Body of pancreas (tissue), 4 donors: Measurements from ENCODE around the gene VPS35L. TPM values are rescaled to one million over a fixed set of nuclear protein-coding genes. Genes with fewer than 3 reads are reported as not detected.
"Not testable (repeated sequence)": the region's sequence is repeated elsewhere in the genome, so short reads cannot be mapped to it uniquely, and the experiment has no call there.

Source experiments
- ATAC-seq: fragments of 150-250 bp; one replicate; pipeline ENCODE4 v1.9.1; 2016
- DNase-seq, 4 donors: peaks; one replicate each; pipeline ENCODE4 v3.0.0-alpha.2; 2019
- H3K27ac ChIP-seq, 4 donors: fragments of 200-600 bp; sonication (generic); 1 replicate in 3 of 4; 2 replicates in 1 of 4; pipeline versions ENCODE4 v1.5.1 to v1.6.1; 2016 to 2019; ENCODE audit warnings: mild to moderate bottlenecking in 1 of 4, mixed read lengths in 1 of 4, moderate library complexity in 1 of 4
- H3K27me3 ChIP-seq, 2 donors: fragments of 200-600 bp; sonication (generic); one replicate each; pipeline ENCODE4 v1.6.0; 2016; ENCODE audit warnings: mild to moderate bottlenecking in 1 of 2
- H3K36me3 ChIP-seq, 2 donors: fragments of 200-600 bp; sonication (generic); replicated peaks in 1 of 2; 2 replicates each; pipeline ENCODE4 v1.5.1; 2016; ENCODE audit warnings: low read depth in 2 of 2; ENCODE audit not compliant: insufficient read depth in 1 of 2
- H3K4me1 ChIP-seq: fragments of 200-600 bp; sonication (generic); one replicate; pipeline ENCODE4 v1.6.0; 2016
- H3K4me3 ChIP-seq, 2 donors: fragments of 200-600 bp; sonication (generic); 1 replicate in 1 of 2; 2 replicates in 1 of 2; pipeline ENCODE4 v1.5.1; 2016 to 2019
- H3K9me3 ChIP-seq, 3 donors: fragments of 200-600 bp; sonication (generic); 1 replicate in 2 of 3; 2 replicates in 1 of 3; pipeline ENCODE4 v1.5.1; 2016
- CTCF ChIP-seq, 7 experiments: fragments of 450-650 bp in 4 of 7; fragments of 200-600 bp in 3 of 7; sonication (generic) in 3 of 7; IDR thresholded peaks; one replicate each; pipeline ENCODE4 v1.5.1; 2016 to 2019; ENCODE audit warnings: antibody characterized with exemption in 7 of 7
- POLR2A ChIP-seq, 3 donors: fragments of 450-650 bp; IDR thresholded peaks; one replicate each; pipeline ENCODE4 v1.6.1; 2016; ENCODE audit warnings: antibody characterized with exemption in 3 of 3, mild to moderate bottlenecking in 2 of 3
- WGBS, 2 donors: methylation state at CpG; one replicate each; pipeline ENCODE4 v1.1.5; 2017; 5-methylcytosine and 5-hydroxymethylcytosine counted together
- intact Hi-C: fragments of 100-400 bp; cut with DNase I; formaldehyde crosslinking; loops from one replicate; pipeline ENCODE4 v1.15.1; 2023
- total RNA-seq, 2 donors: library from RNA; depleted of rRNA; stranded (reverse); fragments of >200 nt; gene quantifications; one replicate each; pipeline ENCODE4 v1.1.0, GENCODE V29; 2016

VPS35L gene
- total RNA-seq, 2 donors from 2014 or later: 25.4 to 31.6 TPM

GRCh38 chr16:19666477-19666876 is 111.0 kb downstream of the VPS35L start:
- intact Hi-C loops: no loop called here
- H3K4me3 ChIP-seq: no peak overlapping the region
- WGBS, 2 donors: 67 to 72% methylated on average over 3 of the region's 3 CpGs
- DNase-seq (no peak), ATAC-seq (no peak)
- no peak overlapping the region for H3K27ac ChIP-seq
- no peaks in the 10 kb centered on the region for H3K4me1 ChIP-seq
- H3K9me3 ChIP-seq: no peaks in the 10 kb centered on the region
- TF ChIP-seq CTCF (IDR thresholded peaks at IDR 0.05) (no peak), POLR2A (IDR thresholded peaks at IDR 0.05) (no peak)
- peaks cover 0 to 7% of the 10 kb centered on the region in 2 donors for H3K36me3 ChIP-seq
- H3K27me3 ChIP-seq: no peaks in the 10 kb centered on the region

DNA sequence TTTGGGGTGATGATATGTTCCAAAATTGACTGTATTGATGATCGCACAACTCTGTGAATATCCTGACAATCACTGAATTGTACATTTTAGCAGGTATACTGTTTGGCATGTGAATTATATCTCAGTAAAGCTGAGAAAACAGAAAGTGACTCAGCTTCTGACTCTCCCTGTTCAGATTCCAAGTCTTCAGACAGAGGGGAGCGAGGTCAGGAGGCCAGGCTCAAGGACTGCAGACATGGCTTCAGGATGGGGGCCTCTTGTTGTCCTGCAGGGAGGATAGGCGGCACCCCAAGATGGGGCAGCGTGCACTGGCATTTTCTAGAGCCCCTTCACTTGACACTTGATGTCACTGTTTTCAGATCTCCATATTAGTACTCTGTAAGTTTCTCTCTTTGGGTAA is 116.9 kb downstream of the VPS35L start:
- ATAC-seq: no peak
- Histone ChIP-seq H3K4me1 (no peaks in the 10 kb centered on the region), H3K27ac (no peak overlapping the region), H3K9me3 (no peaks in the 10 kb centered on the region), H3K27me3 (no peaks in the 10 kb centered on the region), H3K36me3 (peaks cover 0 to 5% of the 10 kb centered on the region in 2 donors), H3K4me3 (no peak overlapping the region)
- TF ChIP-seq CTCF (IDR thresholded peaks at IDR 0.05) (no peak), POLR2A (IDR thresholded peaks at IDR 0.05) (no peak)
- intact Hi-C loops: no loop called here
- no peak for DNase-seq
- 97 to 100% methylated on average over 4 of the region's 4 CpGs for WGBS, 2 donors

- Histone ChIP-seq H3K36me3 (peaks cover 0 to 5% of the 10 kb centered on the region in 2 donors), H3K27ac (no peak overlapping the region), H3K27me3 (no peaks in the 10 kb centered on the region), H3K9me3 (no peaks in the 10 kb centered on the region), H3K4me3 (no peak overlapping the region), H3K4me1 (no peaks in the 10 kb centered on the region)
- TF ChIP-seq CTCF (IDR thresholded peaks at IDR 0.05): no peak
- no peak for TF ChIP-seq POLR2A (IDR thresholded peaks at IDR 0.05)
- 94 to 98% methylated on average over 5 of the region's 5 CpGs for WGBS, 2 donors
- ATAC-seq (no peak), DNase-seq (no peak)
- intact Hi-C loops: no loop called here
These were observed 119.0 kb downstream of the VPS35L start for GRCh38 chr16:19674485-19674884.

GRCh38 chr16:19677402-19677801 is 121.9 kb downstream of the VPS35L start:
- 84 to 88% methylated on average over 7 of the region's 7 CpGs for WGBS, 2 donors
- H3K27me3 ChIP-seq: no peaks in the 10 kb centered on the region
- no peak overlapping the region for H3K27ac ChIP-seq
- H3K9me3 ChIP-seq: no peaks in the 10 kb centered on the region
- ATAC-seq: no peak
- no peak for DNase-seq
- H3K4me3 ChIP-seq: no peak overlapping the region
- no peaks in the 10 kb centered on the region for H3K4me1 ChIP-seq
- no peaks in the 10 kb centered on the region for H3K36me3 ChIP-seq
- no peak for TF ChIP-seq CTCF (IDR thresholded peaks at IDR 0.05)
- no peak for TF ChIP-seq POLR2A (IDR thresholded peaks at IDR 0.05)
- intact Hi-C loops: no loop called here

- DNase-seq: no peak
- Histone ChIP-seq H3K4me3 (no peak overlapping the region), H3K27ac (no peak overlapping the region), H3K27me3 (no peaks in the 10 kb centered on the region), H3K36me3 (peaks cover 0 to 4% of the 10 kb centered on the region in 2 donors), H3K9me3 (no peaks in the 10 kb centered on the region), H3K4me1 (no peaks in the 10 kb centered on the region)
- ATAC-seq: no peak
- intact Hi-C loops: no loop called here
- WGBS, 2 donors: 88 to 89% methylated on average over 7 of the region's 7 CpGs
- TF ChIP-seq CTCF (IDR thresholded peaks at IDR 0.05): no peak
- TF ChIP-seq POLR2A (IDR thresholded peaks at IDR 0.05): no peak
These were observed 123.3 kb downstream of the VPS35L start for GRCh38 chr16:19678804-19679203.

DNA sequence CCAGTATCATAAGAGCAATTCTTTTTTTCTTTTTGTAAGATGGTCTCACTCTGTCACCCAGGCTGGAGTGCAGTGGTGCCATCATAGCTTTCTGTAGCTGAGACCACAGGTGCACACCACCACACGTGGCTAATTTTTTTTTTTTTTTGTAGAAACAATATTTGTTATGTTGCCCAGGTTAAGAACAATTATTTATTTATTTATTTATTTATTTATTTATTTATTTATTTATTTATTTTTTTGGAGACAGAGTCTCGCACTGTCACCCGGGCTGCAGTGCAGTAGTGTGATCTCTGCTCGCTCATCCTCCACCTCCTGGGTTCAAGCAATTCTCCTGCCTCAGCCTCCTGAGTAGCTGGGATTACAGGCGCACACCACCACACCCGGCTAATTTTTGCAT is 123.8 kb downstream of the VPS35L start:
- H3K27ac ChIP-seq, ATAC-seq, H3K36me3 ChIP-seq, H3K4me3 ChIP-seq, H3K9me3 ChIP-seq, H3K4me1 ChIP-seq, intact Hi-C loops, H3K27me3 ChIP-seq, DNase-seq: not testable (repeated sequence)
- WGBS, 2 donors: 92 to 93% methylated on average over 6 of the region's 6 CpGs
